Ovary (tissue), 9 donors: ENCODE measurements around the gene OTUB1. TPM values are rescaled to one million over a fixed set of nuclear protein-coding genes. Genes with fewer than 3 reads are reported as not detected.

Experiments used
- DNase-seq, 5 donors: peaks; one replicate each; pipeline ENCODE4 v3.0.0-alpha.2; 2019 to 2020
- H3K27ac ChIP-seq, 2 donors: fragments of 200-600 bp; one replicate each; pipeline versions ENCODE4 v1.5.1 to v1.8.0; 2019 to 2022
- H3K27me3 ChIP-seq: fragments of 200-600 bp; one replicate; pipeline ENCODE4 v1.8.0; 2022
- H3K36me3 ChIP-seq: fragments of 200-600 bp; sonication (generic); one replicate; pipeline ENCODE4 v1.5.1; 2019
- H3K4me1 ChIP-seq: one replicate; pipeline ENCODE4 v1.8.1; 2013; ENCODE audit warnings: mild to moderate bottlenecking, moderate library complexity; ENCODE audit not compliant: insufficient read depth
- H3K4me3 ChIP-seq: fragments of 200-600 bp; sonication (generic); one replicate; pipeline ENCODE4 v1.5.1; 2017
- H3K9me3 ChIP-seq, 2 donors: fragments of 200-600 bp in 1 of 2; sonication (generic) in 1 of 2; one replicate each; pipeline versions ENCODE4 v1.5.1 to v1.8.1; 2013 to 2019; ENCODE audit warnings: mild to moderate bottlenecking in 1 of 2, moderate library complexity in 1 of 2
- EP300 ChIP-seq: sonication (generic); formaldehyde crosslinking; IDR thresholded peaks from one replicate; pipeline ENCODE4 v1.6.1; 2017; ENCODE audit warnings: antibody characterized with exemption
- POLR2A ChIP-seq: fragments of 450-650 bp; IDR thresholded peaks from one replicate; pipeline ENCODE4 v1.6.1; 2017; ENCODE audit warnings: antibody characterized with exemption, mild to moderate bottlenecking, moderate library complexity
- WGBS, 3 donors: extraction: QIAGEN DNeasy Blood & Tissue Kit in 1 of 3; methylation state at CpG; one replicate each; pipeline versions ENCODE4 v1.1.5 to v1.1.7; 2013 to 2017; 5-methylcytosine and 5-hydroxymethylcytosine counted together
- intact Hi-C, 4 donors: fragments of 100-400 bp; cut with DNase I; formaldehyde crosslinking; loops; one replicate each; pipeline versions ENCODE4 v1.11.0 to v1.15.1; 2022 to 2023
- polyA plus RNA-seq, 2 donors: library from polyadenylated mRNA; stranded (reverse); fragments of 200-250 nt in 1 of 2; fragments of 350-450 nt in 1 of 2; fragmentation: Illumina TruSeq in 1 of 2; extraction: RNeasy Lipid Tissue Mini Kit (QIAGEN cat#74804) in 1 of 2; gene quantifications; one replicate each; pipeline ENCODE4 v1.2.3, GENCODE V29; 2013 to 2014
- total RNA-seq, 7 donors: library from RNA; depleted of rRNA in 2 of 7; stranded (reverse); fragments of >200 nt in 2 of 7; fragmentation: NEBNext Ultra II Directional in 3 of 7; extraction: Animal tissue kit (Norgen Biotek cat#: 25700) in 3 of 7; gene quantifications; one replicate each; pipeline versions ENCODE4 v1.1.0 to v1.2.4, GENCODE V29; 2016 to 2023
- TF ChIP-seq, protein P1 (sequence below), 3 donors: fragments of 450-650 bp in 2 of 3; fragments of 200-600 bp in 1 of 3; IDR thresholded peaks; one replicate each; pipeline versions ENCODE4 v1.5.1 to v1.8.0; 2016 to 2022; ENCODE audit warnings: antibody characterized with exemption in 3 of 3, mild to moderate bottlenecking in 1 of 3
- donor health status: DM: no; HTN: no; CAD: no; lungs with moderate emphysema.
- donor health status: DM: no; HTN: no; CAD: no.
- donor health status: Bipolar disorder and iron deficiency.
- donor health status: DM: yes; HTN: yes; CAD: no.
- donor health status: DM: no; HTN: no; CAD: no.
- donor health status: DM: yes; HTN: yes; CAD: no.

OTUB1 gene
- total and polyA plus RNA-seq, 9 donors: 34.7 to 66.7 (median 50.7) TPM

DNA sequence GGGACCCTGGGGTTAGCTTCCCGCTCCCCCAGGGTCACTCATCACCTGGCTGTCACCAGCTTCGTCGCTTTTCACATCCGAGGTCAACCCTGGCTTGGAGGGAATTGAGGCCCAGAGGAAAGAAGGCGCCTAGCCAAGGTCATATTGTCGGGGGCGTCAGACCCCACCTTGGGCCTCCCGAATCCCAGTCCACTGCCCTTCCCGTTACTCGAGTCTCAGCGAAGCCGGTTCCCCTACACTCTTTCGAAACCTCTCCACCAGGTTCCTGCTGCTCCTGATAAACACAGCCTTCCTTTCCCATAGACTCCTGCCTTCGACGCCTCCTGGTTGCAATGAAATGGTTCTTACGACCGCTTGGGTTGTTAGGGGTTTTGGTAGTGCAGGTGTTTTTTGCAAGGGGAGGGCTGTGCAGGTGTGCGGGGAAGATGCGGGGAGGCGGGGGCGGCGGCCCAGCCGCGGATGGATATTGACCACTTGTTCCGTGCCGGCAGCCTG is 46.8 kb upstream of the OTUB1 start:
- H3K9me3 ChIP-seq: no peaks in the 10 kb centered on the region
- TF ChIP-seq POLR2A: no peak
- TF ChIP-seq, protein P1, sequence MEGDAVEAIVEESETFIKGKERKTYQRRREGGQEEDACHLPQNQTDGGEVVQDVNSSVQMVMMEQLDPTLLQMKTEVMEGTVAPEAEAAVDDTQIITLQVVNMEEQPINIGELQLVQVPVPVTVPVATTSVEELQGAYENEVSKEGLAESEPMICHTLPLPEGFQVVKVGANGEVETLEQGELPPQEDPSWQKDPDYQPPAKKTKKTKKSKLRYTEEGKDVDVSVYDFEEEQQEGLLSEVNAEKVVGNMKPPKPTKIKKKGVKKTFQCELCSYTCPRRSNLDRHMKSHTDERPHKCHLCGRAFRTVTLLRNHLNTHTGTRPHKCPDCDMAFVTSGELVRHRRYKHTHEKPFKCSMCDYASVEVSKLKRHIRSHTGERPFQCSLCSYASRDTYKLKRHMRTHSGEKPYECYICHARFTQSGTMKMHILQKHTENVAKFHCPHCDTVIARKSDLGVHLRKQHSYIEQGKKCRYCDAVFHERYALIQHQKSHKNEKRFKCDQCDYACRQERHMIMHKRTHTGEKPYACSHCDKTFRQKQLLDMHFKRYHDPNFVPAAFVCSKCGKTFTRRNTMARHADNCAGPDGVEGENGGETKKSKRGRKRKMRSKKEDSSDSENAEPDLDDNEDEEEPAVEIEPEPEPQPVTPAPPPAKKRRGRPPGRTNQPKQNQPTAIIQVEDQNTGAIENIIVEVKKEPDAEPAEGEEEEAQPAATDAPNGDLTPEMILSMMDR (IDR thresholded peaks at IDR 0.05): no peak
- no peak for TF ChIP-seq EP300
- peak overlapping the region; percentile 78 for H3K4me3 ChIP-seq
- H3K27me3 ChIP-seq: no peaks in the 10 kb centered on the region
- peak in 2 of 5 donors; percentile 19 to 44 for DNase-seq
- H3K4me1 ChIP-seq: peaks cover 6% of the 10 kb centered on the region
- no peaks in the 10 kb centered on the region for H3K36me3 ChIP-seq
- H3K27ac ChIP-seq: no peak overlapping the region
- 1 to 3% (median 1%) methylated on average over 23 to 26 of the region's 26 CpGs for WGBS, 3 donors
- intact Hi-C loops: loop anchor here in 1 of 4 donors (5.0 kb wide), 1 partner anchor 267 kb away; the partner anchor contains the start of gene ATL3

- H3K9me3 ChIP-seq: no peaks in the 10 kb centered on the region
- H3K4me1 ChIP-seq: peaks cover 10% of the 10 kb centered on the region
- DNase-seq: no peak
- H3K27me3 ChIP-seq: no peaks in the 10 kb centered on the region
- intact Hi-C loops: loop anchor here in 1 of 4 donors (10.0 kb wide), 2 partner anchors 176 to 446 kb away; partner anchors contain the start of genes PLAAT5 and ZFTA
- H3K36me3 ChIP-seq: no peaks in the 10 kb centered on the region
- no peak overlapping the region for H3K4me3 ChIP-seq
- no peak overlapping the region for H3K27ac ChIP-seq
- WGBS, 3 donors: 86 to 88% (median 86%) methylated on average over 6 of the region's 6 CpGs
- TF ChIP-seq, protein P1 (IDR thresholded peaks at IDR 0.05): no peak
- no peak for TF ChIP-seq POLR2A
- no peak for TF ChIP-seq EP300
Measured at GRCh38 chr11:63940786-63941185, 45.5 kb upstream of the OTUB1 start.

- intact Hi-C loops: loop anchor here in 2 of 4 donors (2.0 to 10.0 kb wide), 3 partner anchors 103 to 447 kb away; partner anchors contain the start of genes MARK2 (in 1 of the 2), PLAAT5 (in 1 of the 2) and ZFTA (in 1 of the 2)
- 76 to 86% (median 76%) methylated on average over 4 of the region's 4 CpGs for WGBS, 3 donors
- Histone ChIP-seq H3K4me1 (peaks cover 10% of the 10 kb centered on the region), H3K36me3 (no peaks in the 10 kb centered on the region), H3K27me3 (no peaks in the 10 kb centered on the region), H3K9me3 (no peaks in the 10 kb centered on the region), H3K27ac (no peak overlapping the region), H3K4me3 (no peak overlapping the region)
- DNase-seq: no peak
- TF ChIP-seq EP300 (no peak), POLR2A (no peak)
- TF ChIP-seq, protein P1 (IDR thresholded peaks at IDR 0.05): no peak
Measured at GRCh38 chr11:63941901-63942300, 44.3 kb upstream of the OTUB1 start.

GRCh38 chr11:63942803-63943202 is 43.4 kb upstream of the OTUB1 start:
- Histone ChIP-seq H3K27ac (no peak overlapping the region), H3K36me3 (no peaks in the 10 kb centered on the region), H3K27me3 (no peaks in the 10 kb centered on the region), H3K9me3 (no peaks in the 10 kb centered on the region), H3K4me1 (peaks cover 10% of the 10 kb centered on the region), H3K4me3 (no peak overlapping the region)
- 82 to 90% (median 89%) methylated on average over 3 of the region's 3 CpGs for WGBS, 3 donors
- no peak for TF ChIP-seq POLR2A
- TF ChIP-seq EP300: no peak
- TF ChIP-seq, protein P1 (IDR thresholded peaks at IDR 0.05): no peak
- intact Hi-C loops: loop anchor here in 2 of 4 donors (2.0 to 10.0 kb wide), 3 partner anchors 104 to 448 kb away; partner anchors contain the start of genes MARK2 (in 1 of the 2), PLAAT5 (in 1 of the 2) and ZFTA (in 1 of the 2)
- DNase-seq: no peak
